Karpas-422 (cell line): Measurements from ENCODE around the gene ANGPTL3. TPM values are rescaled to one million over a fixed set of nuclear protein-coding genes. Genes with fewer than 3 reads are reported as not detected.
"Not testable (repeated sequence)": the region's sequence is repeated elsewhere in the genome, so short reads cannot be mapped to it uniquely, and the experiment has no call there.

Experiments
- DNase-seq: peaks from one replicate; pipeline ENCODE4 v3.0.0-alpha.2; 2015
- H2AFZ ChIP-seq: fragments of 200-600 bp; sonication (generic); 2 replicates; pipeline ENCODE4 v1.6.1; 2014; ENCODE audit warnings: antibody characterized with exemption, low read length, mixed read lengths
- H3K27ac ChIP-seq: fragments of 200-600 bp; sonication (generic); 2 replicates; pipeline ENCODE4 v1.5.1; 2014; ENCODE audit warnings: mild to moderate bottlenecking, low read length, moderate library complexity
- H3K27me3 ChIP-seq: fragments of 200-600 bp; sonication (generic); 2 replicates; pipeline ENCODE4 v1.6.1; 2014; ENCODE audit warnings: low read length, mixed read lengths
- H3K36me3 ChIP-seq: fragments of 200-600 bp; sonication (generic); 2 replicates; pipeline ENCODE4 v1.6.1; 2014; ENCODE audit warnings: low read length, mixed read lengths; ENCODE audit not compliant: insufficient read depth
- H3K4me1 ChIP-seq: fragments of 200-600 bp; sonication (generic); 2 replicates; pipeline ENCODE4 v1.6.1; 2014; ENCODE audit warnings: mild to moderate bottlenecking, low read length, mixed read lengths
- H3K4me2 ChIP-seq: fragments of 200-600 bp; sonication (generic); 2 replicates; pipeline ENCODE4 v1.6.1; 2014; ENCODE audit warnings: low read length, low read depth, mild to moderate bottlenecking; ENCODE audit not compliant: poor library complexity, severe bottlenecking
- H3K4me3 ChIP-seq: fragments of 200-600 bp; sonication (generic); 2 replicates; pipeline ENCODE4 v1.5.1; 2014; ENCODE audit warnings: mild to moderate bottlenecking, antibody characterized with exemption, low read length, mixed read lengths
- H3K79me2 ChIP-seq: fragments of 200-600 bp; sonication (generic); 2 replicates; pipeline ENCODE4 v1.6.1; 2014; ENCODE audit warnings: mild to moderate bottlenecking, low read length, mixed read lengths
- H3K9ac ChIP-seq: fragments of 200-600 bp; sonication (generic); 2 replicates; pipeline ENCODE4 v1.6.0; 2014; ENCODE audit warnings: low read length
- H3K9me2 ChIP-seq: fragments of 200-600 bp; sonication (generic), shearing (Covaris generic); replicated peaks from 2 replicates; pipeline ENCODE4 v1.6.0; 2014; ENCODE audit warnings: mild to moderate bottlenecking, low read length, moderate library complexity; ENCODE audit not compliant: insufficient read depth
- H3K9me3 ChIP-seq: fragments of 300-700, 200-600 bp; sonication (generic); 2 replicates; pipeline ENCODE4 v1.6.1; 2014; ENCODE audit warnings: low read length, mixed read lengths
- H4K20me1 ChIP-seq: fragments of 200-600 bp; sonication (generic); 2 replicates; pipeline ENCODE4 v1.6.1; 2014; ENCODE audit warnings: mild to moderate bottlenecking, antibody characterized with exemption, low read length, low read depth; ENCODE audit not compliant: insufficient read depth
- total RNA-seq: library from RNA; depleted of rRNA; stranded (reverse); fragments of >200 nt; shearing (Covaris generic); gene quantifications from 2 replicates; pipeline ENCODE4 v1.2.3, GENCODE V29; 2014; ENCODE audit warnings: low replicate concordance; rRNA removed

ANGPTL3 gene
- total RNA-seq: not detected in 2 replicates

- no peak within 1 kb of the TSS for H3K9ac ChIP-seq
- no peak within 1 kb of the TSS for H3K4me2 ChIP-seq
- H3K36me3 ChIP-seq: no peaks in the 10 kb centered on the region
- H3K4me3 ChIP-seq: no peak within 1 kb of the TSS
- H3K4me1 ChIP-seq: no peaks in the 10 kb centered on the region
- H3K27ac ChIP-seq: no peak within 1 kb of the TSS
- H4K20me1 ChIP-seq: no peaks in the 10 kb centered on the region
- no peaks in the 10 kb centered on the region for H3K9me2 ChIP-seq
- no peak within 1 kb of the TSS for H2AFZ ChIP-seq
- H3K27me3 ChIP-seq: no peaks in the 10 kb centered on the region
- H3K9me3 ChIP-seq: no peaks in the 10 kb centered on the region
- H3K79me2 ChIP-seq: no peaks in the 10 kb centered on the region
- DNase-seq: no peak
Measured at GRCh38 chr1:62597281-62597680, at the start of gene ANGPTL3. TSS of gene ANGPTL3 (plus strand) at chr1:62597520. CDS start at chr1:62597567, 47 bp downstream.

GRCh38 chr1:62561306-62561705, 36.0 kb upstream of the ANGPTL3 start:
- Histone ChIP-seq H3K9ac (no peak overlapping the region), H4K20me1 (no peaks in the 10 kb centered on the region), H3K9me2 (no peaks in the 10 kb centered on the region), H3K4me1 (no peaks in the 10 kb centered on the region), H3K9me3 (no peaks in the 10 kb centered on the region), H3K4me2 (no peak overlapping the region), H3K79me2 (no peaks in the 10 kb centered on the region), H3K36me3 (no peaks in the 10 kb centered on the region), H2AFZ (no peak overlapping the region), H3K27me3 (no peaks in the 10 kb centered on the region), H3K4me3 (no peak overlapping the region), H3K27ac (no peak overlapping the region)
- no peak for DNase-seq

GRCh38 chr1:62567182-62567581, 30.1 kb upstream of the ANGPTL3 start:
- H3K4me2 ChIP-seq, H3K4me3 ChIP-seq, H3K9me3 ChIP-seq, DNase-seq, H2AFZ ChIP-seq, H3K9ac ChIP-seq, H3K27ac ChIP-seq, H3K36me3 ChIP-seq, H3K79me2 ChIP-seq, H3K27me3 ChIP-seq, H3K4me1 ChIP-seq, H4K20me1 ChIP-seq, H3K9me2 ChIP-seq: not testable (repeated sequence)

- not testable (repeated sequence) for H3K4me3 ChIP-seq, H4K20me1 ChIP-seq, H3K79me2 ChIP-seq, H3K9ac ChIP-seq, H3K9me3 ChIP-seq, H3K9me2 ChIP-seq, DNase-seq, H3K27me3 ChIP-seq, H3K4me2 ChIP-seq, H3K27ac ChIP-seq, H2AFZ ChIP-seq, H3K36me3 ChIP-seq, H3K4me1 ChIP-seq
Measured at GRCh38 chr1:62567926-62568325, 29.4 kb upstream of the ANGPTL3 start.

- H3K27me3 ChIP-seq, H3K79me2 ChIP-seq, H3K4me1 ChIP-seq, H3K9me3 ChIP-seq, H3K4me2 ChIP-seq, H3K9ac ChIP-seq, DNase-seq, H3K36me3 ChIP-seq, H2AFZ ChIP-seq, H3K9me2 ChIP-seq, H4K20me1 ChIP-seq, H3K27ac ChIP-seq, H3K4me3 ChIP-seq: not testable (repeated sequence)
Measured at GRCh38 chr1:62571517-62571916, 25.8 kb upstream of the ANGPTL3 start.

- Histone ChIP-seq H3K4me3 (no peak overlapping the region), H3K9me3 (no peaks in the 10 kb centered on the region), H3K4me1 (no peaks in the 10 kb centered on the region), H4K20me1 (no peaks in the 10 kb centered on the region), H3K4me2 (no peak overlapping the region), H3K27me3 (no peaks in the 10 kb centered on the region), H3K36me3 (no peaks in the 10 kb centered on the region), H3K9ac (no peak overlapping the region), H3K27ac (no peak overlapping the region), H3K79me2 (no peaks in the 10 kb centered on the region), H3K9me2 (no peaks in the 10 kb centered on the region), H2AFZ (no peak overlapping the region)
- DNase-seq: no peak
Measured at GRCh38 chr1:62572476-62572875, 24.8 kb upstream of the ANGPTL3 start.

- Histone ChIP-seq H3K4me2 (no peak overlapping the region), H3K9me2 (no peaks in the 10 kb centered on the region), H2AFZ (no peak overlapping the region), H3K36me3 (no peaks in the 10 kb centered on the region), H4K20me1 (no peaks in the 10 kb centered on the region), H3K9ac (no peak overlapping the region), H3K27ac (no peak overlapping the region), H3K27me3 (no peaks in the 10 kb centered on the region), H3K4me1 (no peaks in the 10 kb centered on the region), H3K9me3 (no peaks in the 10 kb centered on the region), H3K79me2 (no peaks in the 10 kb centered on the region), H3K4me3 (no peak overlapping the region)
- DNase-seq: no peak
Measured at GRCh38 chr1:62573675-62574074, 23.6 kb upstream of the ANGPTL3 start.

GRCh38 chr1:62585469-62586155, 11.7 kb upstream of the ANGPTL3 start:
- Histone ChIP-seq H3K27ac (no peak overlapping the region), H3K9me3 (no peaks in the 10 kb centered on the region), H3K4me3 (no peak overlapping the region), H2AFZ (no peak overlapping the region), H3K36me3 (no peaks in the 10 kb centered on the region), H3K4me1 (no peaks in the 10 kb centered on the region), H3K27me3 (no peaks in the 10 kb centered on the region), H3K79me2 (no peaks in the 10 kb centered on the region), H3K9me2 (no peaks in the 10 kb centered on the region), H3K4me2 (no peak overlapping the region), H3K9ac (no peak overlapping the region), H4K20me1 (no peaks in the 10 kb centered on the region)
- no peak for DNase-seq
